Measurements from ENCODE around the gene CMYA5. TPM values are rescaled to one million over a fixed set of nuclear protein-coding genes. Genes with fewer than 3 reads are reported as not detected.

The CMYA5 gene
- total and polyA plus RNA-seq, 9 of the 15 experiments (the other 6 are each of a cell fraction or from before 2014, with no cell fraction given) = 0.18 to 1.1 (median 0.32) TPM

GRCh38 chr5:79849061-79849460, 159.4 kb downstream of the CMYA5 start:
- no peak overlapping the region for H3K9ac ChIP-seq (ENCODE audit: insufficient read depth in 1 of 2, low read depth in 2 of 2, low read length in 2 of 2)
- 32% methylated on average over 16 of the region's 16 CpGs for WGBS (ENCODE audit: insufficient coverage, low coverage, missing lambda C conversion rate)
- no peaks in the 10 kb centered on the region for H3K36me3 ChIP-seq (ENCODE audit: control insufficient read depth, insufficient read depth, low read length)
- TF ChIP-seq YY1 (IDR thresholded peaks at IDR 0.05; ENCODE audit: borderline replicate concordance in 1 of 3, control insufficient read depth in 1 of 3, extremely low read depth in 1 of 3, insufficient read depth in 3 of 3, insufficient read length in 1 of 3, insufficient replicate concordance in 2 of 3, low read depth in 1 of 3, low read length in 2 of 3) (peak in 2 of 3 experiments; percentile 23 to 42), MGA (IDR thresholded peaks at IDR 0.05) (peak; percentile 31; the same call in 1 of the 2 replicates), PCBP2 (IDR thresholded peaks at IDR 0.05; ENCODE audit: low read depth, low read length, poor library complexity, severe bottlenecking) (no peak)
- FAIRE-seq = no peak
- no TSS peak for BruUV-seq (replicated peaks)
- no peaks in the 10 kb centered on the region for H3K9me3 ChIP-seq (replicated peaks; ENCODE audit: control insufficient read depth, insufficient read depth, low read depth, low read length)
- no peak overlapping the region for H3K4me3 ChIP-seq
- H3K27ac ChIP-seq (ENCODE audit: extremely low read depth, low read depth, low read length) = no peak overlapping the region
- in situ Hi-C loops (cut with MboI) = no loop called here
- H2AFZ ChIP-seq (ENCODE audit: low read depth, low read length) = peak overlapping the region; percentile 22
- no peaks in the 10 kb centered on the region for H3K9me1 ChIP-seq (ENCODE audit: control insufficient read depth, insufficient read depth, low read length)
- peaks cover 0 to 19% of the 10 kb centered on the region in 2 experiments; a peak in 2 of 5 replicates for H3K4me1 ChIP-seq (replicated peaks in 1 of 2; ENCODE audit: control insufficient read depth in 2 of 2, insufficient read depth in 2 of 2, low read length in 2 of 2)
- H3K27me3 ChIP-seq (ENCODE audit: control insufficient read depth in 2 of 2, insufficient read depth in 2 of 2, low read length in 2 of 2) = peaks cover 27 to 49% of the 10 kb centered on the region in 2 experiments
- 0 out of 2 replicates have a peak overlapping the region, but pooled peaks have one; percentile 5 for H3K4me2 ChIP-seq (ENCODE audit: insufficient read depth, low read length)
- POLR2A ChIA-PET = interaction anchor here (0.6 to 1.3 kb wide), 3 partner anchors 9 to 350 kb away, joined by 3 to 4 read pairs (median 3); no protein-coding TSS in a partner anchor
- ATAC-seq = 0 out of 3 replicates have a peak, but pooled peaks have one; percentile 28
- DNase-seq (ENCODE audit: extremely low read depth in 1 of 4, low spot score in 3 of 4) = no peak
- no peaks in the 10 kb centered on the region for H4K20me1 ChIP-seq (replicated peaks; ENCODE audit: control insufficient read depth, insufficient read depth, low read length)
- no peaks in the 10 kb centered on the region for H3K79me2 ChIP-seq (ENCODE audit: control insufficient read depth, insufficient read depth, low read length)
- CTCF ChIA-PET (ENCODE audit: low intra/inter-chr PET ratio) = no interaction called here
- intact Hi-C loops (cut with micrococcal nuclease) = no loop called here

Data from K562 (cell line).